Measurements from ENCODE around the gene TCEA3. TPM values are rescaled to one million over a fixed set of nuclear protein-coding genes. Genes with fewer than 3 reads are reported as not detected.

TCEA3 gene
- total RNA-seq, 1 experiment from 2014 or later = 0.37 TPM

GRCh38 chr1:23421753-23422240 lies 2.8 kb downstream of the TCEA3 start:
- DNase-seq (ENCODE audit: low spot score) (no peak), ATAC-seq (no peak)
- H3K27ac Mint-ChIP-seq = no peak overlapping the region

GRCh38 chr1:23421343-23421742 lies 3.2 kb downstream of the TCEA3 start:
- ChIA-PET CTCF (interaction anchor here (1.1 to 5.6 kb wide), 4 partner anchors 18 to 216 kb away, joined by 4 to 37 read pairs (median 14); no protein-coding TSS in a partner anchor), POLR2A (no interaction called here)
- no peak overlapping the region for H3K27ac Mint-ChIP-seq
- peaks cover 100% of the 10 kb centered on the region for H3K27me3 Mint-ChIP-seq (ENCODE audit: low read depth)
- ATAC-seq (no peak), DNase-seq (ENCODE audit: low spot score) (no peak)
- no peak overlapping the region for H3K4me3 Mint-ChIP-seq
- H3K9me3 Mint-ChIP-seq = no peaks in the 10 kb centered on the region
- H3K36me3 Mint-ChIP-seq = peaks cover 6% of the 10 kb centered on the region
- peaks cover 11% of the 10 kb centered on the region for H3K4me1 Mint-ChIP-seq
- TF ChIP-seq ZNF416 (CRISPR knock-in tag; IDR thresholded peaks at IDR 0.05) (no peak), NR3C1 (CRISPR knock-in tag; conservative IDR thresholded peaks at IDR 0.05; ENCODE audit: low read depth) (no peak), MYBL2 (CRISPR knock-in tag; IDR thresholded peaks at IDR 0.05) (no peak), ZNF232 (CRISPR knock-in tag; IDR thresholded peaks at IDR 0.05) (no peak), ETV6 (CRISPR knock-in tag; IDR thresholded peaks at IDR 0.05) (no peak), FOXJ3 (CRISPR knock-in tag; IDR thresholded peaks at IDR 0.05; ENCODE audit: borderline replicate concordance) (no peak), ARID4B (CRISPR knock-in tag; IDR thresholded peaks at IDR 0.05; ENCODE audit: borderline replicate concordance) (no peak), SP1 (CRISPR knock-in tag; conservative IDR thresholded peaks at IDR 0.05) (no peak)

More at GRCh38 chr1:23421753-23422240, 2.8 kb downstream of the TCEA3 start:
- Mint-ChIP-seq H3K4me1 (peaks cover 11% of the 10 kb centered on the region), H3K4me3 (no peak overlapping the region), H3K36me3 (peaks cover 10% of the 10 kb centered on the region), H3K9me3 (no peaks in the 10 kb centered on the region), H3K27me3 (ENCODE audit: low read depth) (peaks cover 100% of the 10 kb centered on the region)
- TF ChIP-seq ZNF219 (CRISPR knock-in tag; IDR thresholded peaks at IDR 0.05; ENCODE audit: borderline replicate concordance) = no peak
- TF ChIP-seq ZNF317 (CRISPR knock-in tag; IDR thresholded peaks at IDR 0.05; ENCODE audit: borderline replicate concordance, low read depth) = no peak
- no peak for TF ChIP-seq NR1H2 (CRISPR knock-in tag; IDR thresholded peaks at IDR 0.05)
- no peak for TF ChIP-seq E2F4 (CRISPR knock-in tag; IDR thresholded peaks at IDR 0.05; ENCODE audit: borderline replicate concordance, low read depth)
- no peak for TF ChIP-seq GRHL2 (CRISPR knock-in tag; IDR thresholded peaks at IDR 0.05; ENCODE audit: insufficient replicate concordance, severe bottlenecking)
- TF ChIP-seq ZNF425 (CRISPR knock-in tag; conservative IDR thresholded peaks at IDR 0.05) = no peak
- TF ChIP-seq ZNF512 (CRISPR knock-in tag; IDR thresholded peaks at IDR 0.05; ENCODE audit: borderline replicate concordance) = no peak
- no peak for TF ChIP-seq FOXJ3 (CRISPR knock-in tag; IDR thresholded peaks at IDR 0.05; ENCODE audit: borderline replicate concordance)
- no peak for TF ChIP-seq CREB1 (CRISPR knock-in tag; IDR thresholded peaks at IDR 0.05)
- TF ChIP-seq IRF2 (CRISPR knock-in tag; IDR thresholded peaks at IDR 0.05; ENCODE audit: borderline replicate concordance, low read depth) = no peak
- TF ChIP-seq E2F5 (CRISPR knock-in tag; IDR thresholded peaks at IDR 0.05) = no peak
- TF ChIP-seq IRF1 (CRISPR knock-in tag; IDR thresholded peaks at IDR 0.05) = no peak
- CTCF ChIA-PET = interaction anchor here (0.9 to 5.6 kb wide), 6 partner anchors 18 to 216 kb away, joined by 3 to 37 read pairs (median 12); no protein-coding TSS in a partner anchor
- POLR2A ChIA-PET = no interaction called here
